GM18498 (cell line): ENCODE measurements around the gene CARS2.
"Not testable (repeated sequence)": the region's sequence is repeated elsewhere in the genome, so short reads cannot be mapped to it uniquely, and the experiment has no call there.

Source experiments
- ATAC-seq: cut with Tn5 transposase; IDR thresholded peaks from one replicate; pipeline ENCODE4 v1.9.1; 2021; ENCODE audit warnings: mild to moderate bottlenecking, moderate library complexity; ENCODE audit not compliant: unreplicated experiment

CARS2 gene

DNA sequence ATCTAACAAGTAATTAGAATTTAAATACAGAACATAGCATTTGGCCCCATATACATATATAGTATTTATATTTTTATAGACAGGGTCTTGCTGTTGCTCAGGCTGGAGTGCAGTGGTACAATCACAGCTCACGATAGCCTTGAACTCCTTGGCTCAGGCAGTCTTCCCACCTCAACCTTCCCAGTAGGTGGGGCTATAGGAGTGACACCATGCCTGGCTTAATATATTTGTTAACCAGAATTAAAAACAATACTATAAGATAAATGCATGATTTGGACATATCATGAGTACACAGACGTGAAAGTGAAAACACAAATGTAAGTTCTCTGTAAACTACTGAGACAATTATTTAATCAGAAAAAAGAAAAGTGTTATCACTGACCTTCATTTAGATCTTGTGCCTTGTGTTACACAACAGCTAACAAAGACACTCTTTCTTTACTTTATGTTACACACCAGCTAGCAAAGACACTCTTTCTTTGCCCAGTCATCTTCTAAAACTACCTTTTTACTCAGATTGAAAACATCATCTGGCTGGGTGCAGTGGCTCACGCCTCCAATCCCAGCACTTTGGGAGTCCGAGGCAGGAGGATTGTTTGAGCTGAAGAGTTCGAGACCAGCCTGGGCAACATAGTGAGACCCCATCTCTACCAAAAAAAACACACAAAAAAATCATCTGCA is 22.6 kb downstream of the CARS2 start:
- ATAC-seq: no peak

- ATAC-seq: no peak
Observed at GRCh38 chr13:110682746-110683145, 23.2 kb downstream of the CARS2 start.

DNA sequence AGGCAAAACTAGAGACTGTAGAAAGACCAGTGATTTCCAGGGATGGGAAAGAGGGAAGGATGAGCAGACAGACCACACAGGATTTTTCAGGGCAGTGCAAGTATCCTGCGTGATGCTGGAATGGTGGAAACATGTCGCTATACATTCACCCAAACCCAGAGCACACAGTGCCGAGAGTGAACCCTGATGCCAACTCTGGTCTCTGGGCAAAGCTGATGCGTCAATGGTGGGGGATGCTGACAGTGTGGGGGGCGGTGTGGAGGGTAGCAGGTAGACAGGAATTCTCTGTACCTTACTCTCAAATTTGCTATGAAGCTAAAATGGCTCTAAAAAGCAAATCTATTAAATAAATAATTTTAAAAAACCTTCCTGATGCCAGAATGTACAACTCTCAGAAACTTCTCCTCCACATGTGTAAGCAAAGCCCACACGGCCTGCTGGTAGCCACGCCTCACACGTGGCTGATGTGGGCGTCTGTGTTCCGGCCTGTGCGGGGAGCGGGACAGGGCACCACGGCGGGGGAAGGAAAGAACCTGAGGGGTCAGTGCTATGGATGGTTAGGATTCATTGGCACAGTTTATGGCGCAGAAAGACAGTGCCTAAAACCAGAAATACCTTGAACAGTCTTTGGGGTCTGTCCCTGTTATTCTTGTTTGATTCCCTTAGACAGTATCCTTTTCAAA is 23.9 kb downstream of the CARS2 start:
- ATAC-seq: no peak

- no peak for ATAC-seq
Observed at GRCh38 chr13:110680852-110681251, 25.1 kb downstream of the CARS2 start.

GRCh38 chr13:110677731-110678545 is 28.0 kb downstream of the CARS2 start:
- no peak for ATAC-seq

DNA sequence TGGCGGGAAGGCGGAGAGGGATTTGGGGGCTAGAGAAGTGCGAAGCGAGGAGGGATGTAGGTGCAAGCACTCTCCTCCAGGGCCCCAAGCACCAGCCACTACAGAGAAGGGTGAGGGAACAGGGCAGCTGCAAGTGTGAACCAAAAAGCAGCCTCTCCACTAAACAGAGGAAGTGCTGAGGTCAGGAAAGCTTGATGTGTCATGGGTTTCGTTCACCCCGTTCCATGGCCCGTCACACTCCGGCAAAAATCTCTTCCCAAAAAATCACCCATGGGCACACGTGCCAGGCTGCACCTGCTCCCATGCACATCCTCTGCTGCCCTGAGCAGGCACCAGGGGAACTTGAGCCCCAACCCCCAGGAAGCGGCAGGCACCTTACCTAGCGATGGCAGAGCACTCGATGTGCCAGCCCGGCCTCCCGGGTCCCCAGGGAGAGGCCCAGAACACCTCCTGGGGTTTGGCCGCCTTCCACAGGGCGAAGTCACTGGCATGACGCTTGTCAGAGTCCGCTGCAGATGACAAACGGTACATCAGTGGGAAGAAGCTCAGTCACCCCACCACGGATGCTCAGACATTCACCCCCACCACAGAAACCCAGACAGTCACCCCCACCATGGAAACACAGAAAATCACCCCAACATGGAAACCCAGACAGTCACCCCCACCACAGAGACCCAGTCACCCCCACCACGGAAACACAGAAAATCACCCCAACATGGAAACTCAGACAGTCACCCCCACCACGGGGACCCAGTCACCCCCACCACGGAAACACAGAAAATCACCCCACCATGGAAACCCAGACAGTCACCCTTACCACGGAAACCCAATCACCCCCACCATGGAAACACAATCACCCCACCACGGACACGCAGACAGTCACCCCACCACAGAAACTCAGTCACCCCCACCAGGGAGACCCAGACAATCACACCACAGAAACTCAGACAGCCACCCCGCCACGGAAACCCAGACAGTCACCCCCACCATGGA is 29.0 kb downstream of the CARS2 start:
- ATAC-seq: peak; percentile 73

- not testable (repeated sequence) for ATAC-seq
Observed at GRCh38 chr13:110669814-110670213, 36.1 kb downstream of the CARS2 start.

- no peak for ATAC-seq
Observed at GRCh38 chr13:110669036-110669435, 36.9 kb downstream of the CARS2 start.

GRCh38 chr13:110666255-110666533 is 39.7 kb downstream of the CARS2 start:
- ATAC-seq: no peak

- no peak for ATAC-seq
Observed at GRCh38 chr13:110665491-110666254, 40.2 kb downstream of the CARS2 start.

GRCh38 chr13:110664673-110665072 is 41.2 kb downstream of the CARS2 start:
- ATAC-seq: no peak

DNA sequence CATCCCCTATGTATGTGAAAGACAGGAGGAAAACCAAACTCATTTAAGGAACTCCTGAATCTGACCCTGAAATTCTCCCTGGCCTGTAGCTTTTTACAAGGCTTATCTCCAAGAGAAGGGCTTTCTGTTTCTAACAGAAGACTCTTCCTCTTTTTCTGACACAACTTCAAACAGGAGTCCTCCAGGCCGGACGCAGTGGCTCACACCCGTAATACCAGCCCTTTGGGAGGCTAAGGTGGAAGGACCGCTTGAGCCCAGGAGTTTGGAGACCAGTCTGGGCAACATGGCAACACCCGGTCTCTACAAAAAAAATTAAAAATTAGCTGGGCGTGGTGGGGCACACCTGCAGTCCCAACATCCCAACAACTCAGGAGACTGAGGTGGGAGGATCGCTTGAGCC is 41.9 kb downstream of the CARS2 start:
- ATAC-seq: no peak

- no peak for ATAC-seq
Observed at GRCh38 chr13:110663491-110663890, 42.4 kb downstream of the CARS2 start.

DNA sequence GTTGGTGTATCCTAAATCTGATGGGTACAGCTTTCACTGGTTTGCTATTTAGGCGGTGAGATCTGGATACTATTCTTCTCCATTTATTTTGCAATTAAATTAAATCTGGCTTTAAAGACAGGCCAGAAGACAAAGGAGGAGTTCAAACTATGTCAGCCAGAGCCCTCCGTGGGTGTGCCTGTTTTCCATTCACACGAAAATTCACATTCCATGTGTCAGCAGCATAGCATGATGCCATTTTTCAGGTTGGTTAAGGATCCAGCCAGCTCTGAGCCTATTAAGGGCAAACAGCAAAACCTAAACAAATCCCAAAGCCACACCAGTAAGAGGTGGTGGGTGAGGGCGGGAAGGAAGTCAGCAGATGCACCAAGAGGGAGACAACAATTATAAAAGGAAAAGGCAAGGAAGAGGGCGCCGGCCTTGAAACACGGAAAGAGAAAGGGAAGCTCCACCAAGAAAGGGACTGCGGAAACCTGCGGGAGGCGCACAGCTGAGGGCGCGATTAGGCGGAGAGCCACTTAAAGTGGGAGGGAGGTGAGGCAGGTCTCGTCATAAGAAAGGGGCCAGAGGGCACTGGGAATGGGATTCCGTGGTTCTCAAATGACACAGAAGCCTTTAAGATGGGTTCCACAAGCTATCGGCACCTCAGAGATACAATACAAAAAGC is 43.0 kb downstream of the CARS2 start:
- ATAC-seq: no peak

GRCh38 chr13:110662091-110662490 is 43.8 kb downstream of the CARS2 start:
- ATAC-seq: no peak

DNA sequence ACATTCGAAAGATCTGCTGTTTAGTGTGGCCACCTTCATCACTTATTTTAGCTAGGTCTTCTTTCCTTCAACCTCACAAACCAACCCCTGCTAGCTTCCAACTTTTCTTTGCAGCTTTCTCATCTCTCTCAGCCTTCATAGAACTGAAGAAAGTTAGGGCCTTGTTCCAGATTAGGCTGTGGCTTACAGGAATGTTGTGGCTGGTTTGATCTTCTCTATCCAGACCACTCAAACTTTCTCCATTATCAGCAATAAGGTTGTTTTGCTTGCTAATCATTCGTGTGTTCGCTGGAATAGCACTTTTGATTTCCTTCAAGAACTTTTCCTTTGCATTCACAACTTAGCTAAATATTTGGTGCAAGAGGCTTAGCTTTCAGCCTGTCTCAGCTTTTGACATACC is 44.7 kb downstream of the CARS2 start:
- no peak for ATAC-seq

DNA sequence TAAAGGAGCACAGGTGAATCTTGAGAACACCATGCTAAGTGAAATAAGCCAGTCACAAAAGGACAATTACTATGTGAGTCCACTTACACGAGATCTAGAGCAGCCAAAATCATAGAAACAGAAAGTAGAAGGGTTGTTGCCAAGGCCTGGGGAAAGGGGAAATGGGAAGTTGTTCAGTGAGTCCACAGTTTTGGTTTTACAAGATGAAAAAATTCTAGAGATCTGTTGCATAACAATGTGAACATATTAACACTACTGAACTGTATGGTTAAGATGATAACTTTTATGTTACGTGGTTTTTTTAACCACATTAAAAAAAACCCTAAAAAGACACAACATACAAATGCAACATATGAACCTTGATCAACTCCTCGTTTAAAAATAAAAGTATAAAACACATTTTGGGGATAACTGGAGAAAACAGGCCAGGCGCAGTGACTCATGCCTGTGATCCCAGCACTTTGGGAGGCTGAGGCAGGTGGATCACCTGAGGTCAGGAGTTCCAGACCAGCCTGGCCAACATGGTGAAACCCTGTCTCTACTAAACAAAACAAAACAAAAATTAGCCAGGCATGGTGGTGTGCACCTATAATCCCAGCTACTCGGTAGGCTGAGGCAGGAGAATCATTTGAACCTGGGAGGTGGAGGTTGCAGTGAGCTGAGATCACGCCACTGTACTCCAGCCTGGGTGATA is 47.6 kb downstream of the CARS2 start:
- peak; percentile 81 for ATAC-seq

- ATAC-seq: no peak
Observed at GRCh38 chr13:110657196-110657595, 48.7 kb downstream of the CARS2 start.

GRCh38 chr13:110653851-110654250 is 52.1 kb downstream of the CARS2 start:
- ATAC-seq: no peak
